Stimulated activated CD4-positive, alpha-beta T cell treated with anti-CD3 and anti-CD28 coated beads, Interleukin-2, amount 100 ng/mL, for 24 hours (primary cell): Measurements from ENCODE around the gene SPATA31D3.
"Not testable (repeated sequence)": the region's sequence is repeated elsewhere in the genome, so short reads cannot be mapped to it uniquely, and the experiment has no call there.

Experiments
- DNase-seq, 2 donors: peaks; one replicate each; pipeline ENCODE4 v3.0.0-alpha.2; 2020

The SPATA31D3 gene

GRCh38 chr9:81943393-81943792, at the start of gene SPATA31D3:
TSS of gene SPATA31D3 (plus strand) at chr9:81943500. CDS start at chr9:81943586, 86 bp downstream.
- not testable (repeated sequence) for DNase-seq

- no peak for DNase-seq
Measured at GRCh38 chr9:81893929-81894328, 49.4 kb upstream of the SPATA31D3 start.

GRCh38 chr9:81894891-81895290, 48.4 kb upstream of the SPATA31D3 start:
- DNase-seq: no peak

GRCh38 chr9:81896070-81896469, 47.2 kb upstream of the SPATA31D3 start:
- DNase-seq: no peak

- DNase-seq: no peak
Measured at GRCh38 chr9:81898851-81899250, 44.4 kb upstream of the SPATA31D3 start.

- no peak for DNase-seq
Measured at GRCh38 chr9:81902196-81902595, 41.1 kb upstream of the SPATA31D3 start.

- DNase-seq: no peak
Measured at GRCh38 chr9:81902626-81903025, 40.7 kb upstream of the SPATA31D3 start.

GRCh38 chr9:81906671-81907070, 36.6 kb upstream of the SPATA31D3 start:
- DNase-seq: no peak

- DNase-seq: no peak
Measured at GRCh38 chr9:81912135-81912534, 31.2 kb upstream of the SPATA31D3 start.

GRCh38 chr9:81915801-81916505, 27.3 kb upstream of the SPATA31D3 start:
- DNase-seq: no peak

GRCh38 chr9:81918507-81918906, 24.8 kb upstream of the SPATA31D3 start:
- not testable (repeated sequence) for DNase-seq

GRCh38 chr9:81928305-81928704, 15.0 kb upstream of the SPATA31D3 start, which contains the start of gene SPATA31D4:
TSS of gene SPATA31D4 (plus strand) at chr9:81928428. CDS start at chr9:81928514, 86 bp downstream.
- not testable (repeated sequence) for DNase-seq

- not testable (repeated sequence) for DNase-seq
Measured at GRCh38 chr9:81930147-81930546, 13.2 kb upstream of the SPATA31D3 start.

GRCh38 chr9:81933547-81933946, 9.8 kb upstream of the SPATA31D3 start:
- not testable (repeated sequence) for DNase-seq

GRCh38 chr9:81948650-81949049, 5.3 kb downstream of the SPATA31D3 start:
- DNase-seq: not testable (repeated sequence)

- DNase-seq: no peak
Measured at GRCh38 chr9:81953096-81953495, 9.8 kb downstream of the SPATA31D3 start.

GRCh38 chr9:81955625-81956024, 12.3 kb downstream of the SPATA31D3 start:
- no peak for DNase-seq

- DNase-seq: no peak
Measured at GRCh38 chr9:81964218-81965171, 21.2 kb downstream of the SPATA31D3 start.

- DNase-seq: no peak
Measured at GRCh38 chr9:81968026-81968425, 24.7 kb downstream of the SPATA31D3 start.

GRCh38 chr9:81969971-81970370, 26.7 kb downstream of the SPATA31D3 start:
- no peak for DNase-seq

GRCh38 chr9:81971727-81972126, 28.4 kb downstream of the SPATA31D3 start:
- DNase-seq: no peak

- DNase-seq: no peak
Measured at GRCh38 chr9:81974764-81975163, 31.5 kb downstream of the SPATA31D3 start.

GRCh38 chr9:81976351-81976750, 33.1 kb downstream of the SPATA31D3 start:
- DNase-seq: no peak

- no peak for DNase-seq
Measured at GRCh38 chr9:81979196-81979595, 35.9 kb downstream of the SPATA31D3 start.
